ENCODE data around the gene PROCR. TPM values are rescaled to one million over a fixed set of nuclear protein-coding genes. Genes with fewer than 3 reads are reported as not detected.

Gene PROCR
- total and polyA plus RNA-seq, 9 of the 15 experiments (the other 6 are each of a cell fraction or from before 2014, with no cell fraction given) = 1.6 to 7.1 (median 4.0) TPM

GRCh38 chr20:35134472-35134871 is 37.4 kb upstream of the PROCR start:
- ChIA-PET POLR2A (interaction anchor here (1.8 to 1.9 kb wide), 2 partner anchors 12 to 18 kb away, joined by 6 to 9 read pairs; no protein-coding TSS in a partner anchor), CTCF (ENCODE audit: low intra/inter-chr PET ratio) (no interaction called here)
- no peak for FAIRE-seq
- BruUV-seq (replicated peaks) = no TSS peak
- H3K9me1 ChIP-seq (ENCODE audit: control insufficient read depth, insufficient read depth, low read length) = no peaks in the 10 kb centered on the region
- 87% methylated on average over 9 of the region's 9 CpGs for WGBS (ENCODE audit: insufficient coverage, low coverage, missing lambda C conversion rate)
- peaks cover 36% of the 10 kb centered on the region for H3K36me3 ChIP-seq (ENCODE audit: control insufficient read depth, insufficient read depth, low read length)
- H3K4me2 ChIP-seq (ENCODE audit: insufficient read depth, low read length) = no peak overlapping the region
- no peak overlapping the region for H3K27ac ChIP-seq (ENCODE audit: extremely low read depth, low read depth, low read length)
- no peaks in the 10 kb centered on the region for H3K9me3 ChIP-seq (replicated peaks; ENCODE audit: control insufficient read depth, insufficient read depth, low read depth, low read length)
- no peaks in the 10 kb centered on the region for H4K20me1 ChIP-seq (replicated peaks; ENCODE audit: control insufficient read depth, insufficient read depth, low read length)
- no peak overlapping the region for H2AFZ ChIP-seq (ENCODE audit: low read depth, low read length)
- no peaks in the 10 kb centered on the region for H3K27me3 ChIP-seq (ENCODE audit: control insufficient read depth in 2 of 2, insufficient read depth in 2 of 2, low read length in 2 of 2)
- intact Hi-C loops (cut with micrococcal nuclease) (no loop called here), in situ Hi-C loops (cut with MboI) (loop anchor here (25.0 kb wide), 1 partner anchor 303 kb away; the partner anchor contains the start of gene GDF5)
- H3K4me3 ChIP-seq = no peak overlapping the region
- no peak for DNase-seq (ENCODE audit: extremely low read depth in 1 of 4, low spot score in 3 of 4)
- no peak overlapping the region for H3K9ac ChIP-seq (ENCODE audit: insufficient read depth in 1 of 2, low read depth in 2 of 2, low read length in 2 of 2)
- no peaks in the 10 kb centered on the region for H3K79me2 ChIP-seq (ENCODE audit: control insufficient read depth, insufficient read depth, low read length)
- H3K4me1 ChIP-seq (replicated peaks in 1 of 2; ENCODE audit: control insufficient read depth in 2 of 2, insufficient read depth in 2 of 2, low read length in 2 of 2) = peaks cover 0 to 4% of the 10 kb centered on the region in 2 experiments; a peak in 2 of 5 replicates
- no peak for TF ChIP-seq GABPB1 (CRISPR knock-in tag; IDR thresholded peaks at IDR 0.05)
- TF ChIP-seq EP300 (IDR thresholded peaks at IDR 0.05; ENCODE audit: low read length) = no peak
- TF ChIP-seq SMAD4 (CRISPR knock-in tag; conservative IDR thresholded peaks at IDR 0.05) = no peak
- TF ChIP-seq BRF2 (IDR thresholded peaks at IDR 0.05; ENCODE audit: borderline replicate concordance, insufficient read depth, insufficient read length) = no peak
- no peak for TF ChIP-seq NFE2 (IDR thresholded peaks at IDR 0.05; ENCODE audit: low read depth)
- TF ChIP-seq BRCA1 (IDR thresholded peaks at IDR 0.05) = no peak
- TF ChIP-seq BRCA1 (CRISPR knock-in tag; IDR thresholded peaks at IDR 0.05) = no peak
- TF ChIP-seq HCFC1 (IDR thresholded peaks at IDR 0.05; ENCODE audit: low read depth, low read length) = no peak
- no peak for TF ChIP-seq MTA3 (IDR thresholded peaks at IDR 0.05; ENCODE audit: borderline replicate concordance)
- TF ChIP-seq NR2C2 (CRISPR knock-in tag; IDR thresholded peaks at IDR 0.05) = no peak
- no peak for TF ChIP-seq NR2C2 (tag; IDR thresholded peaks at IDR 0.05)
- no peak for TF ChIP-seq MIER1 (IDR thresholded peaks at IDR 0.05; ENCODE audit: low read depth)
- no peak for TF ChIP-seq NONO (IDR thresholded peaks at IDR 0.05; ENCODE audit: low read depth in 2 of 2, low read length in 1 of 2)
- no peak for TF ChIP-seq CTBP1 (IDR thresholded peaks at IDR 0.05; ENCODE audit: borderline replicate concordance)
- no peak for TF ChIP-seq ZNF57 (CRISPR knock-in tag; IDR thresholded peaks at IDR 0.05)
- no peak for TF ChIP-seq HBP1 (CRISPR knock-in tag; IDR thresholded peaks at IDR 0.05)
- no peak for TF ChIP-seq NR4A1 (CRISPR knock-in tag; IDR thresholded peaks at IDR 0.05)
- TF ChIP-seq NR4A1 (tag; IDR thresholded peaks at IDR 0.05) = no peak
- no peak for TF ChIP-seq ELK1 (CRISPR knock-in tag; IDR thresholded peaks at IDR 0.05)
- no peak for TF ChIP-seq FIP1L1 (IDR thresholded peaks at IDR 0.05; ENCODE audit: low read depth, low read length, poor library complexity, severe bottlenecking)
- no peak for TF ChIP-seq TAF1 (IDR thresholded peaks at IDR 0.05; ENCODE audit: control insufficient read depth, extremely low read depth, insufficient read depth, low read length, severe bottlenecking)
- ATAC-seq = no peak
